K562 (cell line): ENCODE data around the gene RHOT1. TPM values are rescaled to one million over a fixed set of nuclear protein-coding genes. Genes with fewer than 3 reads are reported as not detected.

ENCODE experiments used
- CBX8 ChIP-seq: fragments of 200-600 bp; sonication (generic); IDR thresholded peaks from 2 replicates; pipeline ENCODE4 v1.6.1; 2012; ENCODE audit warnings: borderline replicate concordance, mixed run types, low read depth, mild to moderate bottlenecking, moderate library complexity, mixed read lengths, low read length, control low read depth, inconsistent platforms; ENCODE audit not compliant: poor library complexity, severe bottlenecking; ENCODE audit errors: extremely low read depth
- CCNT2 ChIP-seq: IDR thresholded peaks from 2 replicates; pipeline ENCODE4 v1.6.1; 2011; ENCODE audit warnings: borderline replicate concordance, low read depth, mild to moderate bottlenecking, moderate library complexity, mixed read lengths, low read length; ENCODE audit not compliant: insufficient read length; ENCODE audit errors: extremely low read depth
- CHD1 ChIP-seq: fragments of 200-600 bp; sonication (generic); IDR thresholded peaks from one replicate; pipeline ENCODE4 v1.6.1; 2012; ENCODE audit warnings: mild to moderate bottlenecking, moderate library complexity, low read length, inconsistent platforms
- FOS ChIP-seq: IDR thresholded peaks from 3 replicates; pipeline ENCODE4 v1.6.1; 2011; ENCODE audit not compliant: insufficient read length; ENCODE audit errors: extremely low read depth
- JUND ChIP-seq, 2 experiments: IDR thresholded peaks; 2 replicates in 1 of 2; 3 replicates in 1 of 2; pipeline ENCODE4 v1.6.1; 2011; ENCODE audit warnings: borderline replicate concordance in 2 of 2, low read depth in 2 of 2, low read length in 2 of 2, improper control_type of control experiment in 1 of 2, missing biosample characterization in 1 of 2, missing genetic modification characterization in 1 of 2, missing genetic modification reagents in 1 of 2
- KHSRP ChIP-seq: fragments of 450-650 bp; IDR thresholded peaks from 2 replicates; pipeline ENCODE4 v1.6.1; 2017
- KLF10 ChIP-seq: fragments of 250-450 bp; sonication (Bioruptor Pico); IDR thresholded peaks from 2 replicates; pipeline ENCODE4 v1.6.1; 2021; ENCODE audit warnings: matching md5 sums
- NONO ChIP-seq, 2 experiments: fragments of 200-400 bp in 1 of 2; fragments of 450-650 bp in 1 of 2; formaldehyde crosslinking in 1 of 2; IDR thresholded peaks; 2 replicates each; pipeline ENCODE4 v1.6.1; 2017; ENCODE audit warnings: low read depth in 2 of 2, mild to moderate bottlenecking in 2 of 2, moderate library complexity in 2 of 2, low read length in 1 of 2
- NR1H2 ChIP-seq: sonication (generic); formaldehyde crosslinking; IDR thresholded peaks from 2 replicates; pipeline ENCODE4 v1.4.0; 2020; ENCODE audit warnings: mild to moderate bottlenecking, missing genetic modification reagents
- SMARCE1 ChIP-seq: fragments of 450-650 bp; IDR thresholded peaks from 2 replicates; pipeline ENCODE4 v1.7.1; 2016; ENCODE audit warnings: mild to moderate bottlenecking
- SOX6 ChIP-seq: fragments of 450-650 bp; IDR thresholded peaks from 2 replicates; pipeline ENCODE4 v1.6.1; 2014; ENCODE audit warnings: mild to moderate bottlenecking
- USF1 ChIP-seq: sonication (generic); formaldehyde crosslinking; IDR thresholded peaks from 2 replicates; pipeline ENCODE4 v1.9.0; 2022; ENCODE audit warnings: mild to moderate bottlenecking, missing genetic modification reagents
- XRCC4 ChIP-seq: IDR thresholded peaks from one replicate; pipeline ENCODE4 v1.6.1; 2011; ENCODE audit not compliant: insufficient read depth, insufficient read length; ENCODE audit errors: extremely low read depth
- YY1 ChIP-seq, 3 experiments: IDR thresholded peaks; 2 replicates each; pipeline ENCODE4 v1.6.1; 2011; ENCODE audit warnings: low read length in 2 of 3, mild to moderate bottlenecking in 2 of 3, moderate library complexity in 2 of 3, borderline replicate concordance in 1 of 3, control low read depth in 1 of 3, low read depth in 1 of 3; ENCODE audit not compliant: insufficient read depth in 3 of 3, insufficient replicate concordance in 2 of 3, control insufficient read depth in 1 of 3, insufficient read length in 1 of 3; ENCODE audit errors: extremely low read depth in 1 of 3
- ZKSCAN1 ChIP-seq: fragments of 150-350 bp; IDR thresholded peaks from 2 replicates; pipeline ENCODE4 v1.6.1; 2016; ENCODE audit warnings: low read depth, low read length
- ZNF3 ChIP-seq: fragments of 250-450 bp; sonication (Bioruptor Pico); IDR thresholded peaks from 2 replicates; pipeline ENCODE4 v1.5.0; 2021; ENCODE audit warnings: mild to moderate bottlenecking, moderate library complexity
- ZNF696 ChIP-seq: fragments of 250-450 bp; sonication (Bioruptor Pico); conservative IDR thresholded peaks from 2 replicates; pipeline ENCODE4 v1.4.0; 2020; ENCODE audit warnings: mild to moderate bottlenecking, moderate library complexity
- polyA plus RNA-seq, 8 experiments: library from polyadenylated mRNA; depleted of rRNA in 4 of 8; stranded (reverse) in 5 of 8; unstranded in 3 of 8; fragments of >200 nt; fragmentation: Nextera tagmentation in 2 of 8; fragmentation: Illumina TruSeq in 1 of 8; extraction: Ambion mirVana in 2 of 8; extraction: Trizol in 1 of 8; gene quantifications; 2 replicates each; pipeline versions ENCODE4 v1.2.1 to v1.2.3, GENCODE V29; 2011 to 2014; ENCODE audit warnings: inconsistent platforms in 1 of 8, missing spikeins in 1 of 8
- total RNA-seq, 7 experiments: library from RNA; depleted of rRNA in 6 of 7; stranded (reverse); fragments of >200 nt in 6 of 7; fragmentation: Illumina TruSeq in 2 of 7; extraction: Trizol in 2 of 7; gene quantifications; 2 replicates each; pipeline versions ENCODE4 v1.2.1 to v1.2.3, GENCODE V29; 2011 to 2021; ENCODE audit warnings: low replicate concordance in 1 of 7
- TF ChIP-seq, protein P1 (sequence below): IDR thresholded peaks from 3 replicates; pipeline ENCODE4 v1.6.1; 2011; ENCODE audit warnings: borderline replicate concordance, mild to moderate bottlenecking; ENCODE audit not compliant: insufficient read length, insufficient read depth
- TF ChIP-seq, protein P2 (sequence below): fragments of 450-650 bp; IDR thresholded peaks from 2 replicates; pipeline ENCODE4 v1.6.1; 2017; ENCODE audit warnings: antibody characterized with exemption
- TF ChIP-seq, protein P3 (sequence below): fragments of 450-650 bp; IDR thresholded peaks from 2 replicates; pipeline ENCODE4 v1.6.1; 2014; ENCODE audit warnings: low read depth, mild to moderate bottlenecking, moderate library complexity, borderline replicate concordance

RHOT1 gene
- total and polyA plus RNA-seq, 9 of the 15 experiments (the other 6 are each of a cell fraction or from before 2014, with no cell fraction given), result 23.0 to 101 (median 32.2) TPM

- TF ChIP-seq, protein P1, sequence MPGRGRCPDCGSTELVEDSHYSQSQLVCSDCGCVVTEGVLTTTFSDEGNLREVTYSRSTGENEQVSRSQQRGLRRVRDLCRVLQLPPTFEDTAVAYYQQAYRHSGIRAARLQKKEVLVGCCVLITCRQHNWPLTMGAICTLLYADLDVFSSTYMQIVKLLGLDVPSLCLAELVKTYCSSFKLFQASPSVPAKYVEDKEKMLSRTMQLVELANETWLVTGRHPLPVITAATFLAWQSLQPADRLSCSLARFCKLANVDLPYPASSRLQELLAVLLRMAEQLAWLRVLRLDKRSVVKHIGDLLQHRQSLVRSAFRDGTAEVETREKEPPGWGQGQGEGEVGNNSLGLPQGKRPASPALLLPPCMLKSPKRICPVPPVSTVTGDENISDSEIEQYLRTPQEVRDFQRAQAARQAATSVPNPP, result no peak
- TF ChIP-seq JUND (IDR thresholded peaks at IDR 0.05; ENCODE audit: borderline replicate concordance, low read depth, low read length) (0 out of 2 replicates have a peak, but pooled peaks have one; percentile 3), JUND (tag; IDR thresholded peaks at IDR 0.05; ENCODE audit: borderline replicate concordance, low read depth, low read length) (0 out of 3 replicates have a peak, but pooled peaks have one; percentile 16), CBX8 (no peak), YY1 (IDR thresholded peaks at IDR 0.05; ENCODE audit: borderline replicate concordance in 1 of 3, control insufficient read depth in 1 of 3, extremely low read depth in 1 of 3, insufficient read depth in 3 of 3, insufficient read length in 1 of 3, insufficient replicate concordance in 2 of 3, low read depth in 1 of 3, low read length in 2 of 3) (peak in 1 of 3 experiments; percentile 22), ZNF3 (CRISPR knock-in tag) (no peak), KHSRP (no peak), CCNT2 (peak; percentile 43), SMARCE1 (peak; percentile 41; the same call in 1 of the 2 replicates), SOX6 (no peak), KLF10 (CRISPR knock-in tag) (no peak), NONO (IDR thresholded peaks at IDR 0.05; ENCODE audit: low read depth in 2 of 2, low read length in 1 of 2) (peak; percentile 53 to 57; a peak in 1 of 4 replicates), XRCC4 (no peak), ZKSCAN1 (no peak), USF1 (CRISPR knock-in tag) (no peak), FOS (no peak), CHD1 (no peak), ZNF696 (CRISPR knock-in tag) (no peak), NR1H2 (no peak)
- TF ChIP-seq, protein P2, sequence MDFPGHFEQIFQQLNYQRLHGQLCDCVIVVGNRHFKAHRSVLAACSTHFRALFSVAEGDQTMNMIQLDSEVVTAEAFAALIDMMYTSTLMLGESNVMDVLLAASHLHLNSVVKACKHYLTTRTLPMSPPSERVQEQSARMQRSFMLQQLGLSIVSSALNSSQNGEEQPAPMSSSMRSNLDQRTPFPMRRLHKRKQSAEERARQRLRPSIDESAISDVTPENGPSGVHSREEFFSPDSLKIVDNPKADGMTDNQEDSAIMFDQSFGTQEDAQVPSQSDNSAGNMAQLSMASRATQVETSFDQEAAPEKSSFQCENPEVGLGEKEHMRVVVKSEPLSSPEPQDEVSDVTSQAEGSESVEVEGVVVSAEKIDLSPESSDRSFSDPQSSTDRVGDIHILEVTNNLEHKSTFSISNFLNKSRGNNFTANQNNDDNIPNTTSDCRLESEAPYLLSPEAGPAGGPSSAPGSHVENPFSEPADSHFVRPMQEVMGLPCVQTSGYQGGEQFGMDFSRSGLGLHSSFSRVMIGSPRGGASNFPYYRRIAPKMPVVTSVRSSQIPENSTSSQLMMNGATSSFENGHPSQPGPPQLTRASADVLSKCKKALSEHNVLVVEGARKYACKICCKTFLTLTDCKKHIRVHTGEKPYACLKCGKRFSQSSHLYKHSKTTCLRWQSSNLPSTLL, result peak; percentile 66; the same call in 1 of the 2 replicates
- TF ChIP-seq, protein P3, sequence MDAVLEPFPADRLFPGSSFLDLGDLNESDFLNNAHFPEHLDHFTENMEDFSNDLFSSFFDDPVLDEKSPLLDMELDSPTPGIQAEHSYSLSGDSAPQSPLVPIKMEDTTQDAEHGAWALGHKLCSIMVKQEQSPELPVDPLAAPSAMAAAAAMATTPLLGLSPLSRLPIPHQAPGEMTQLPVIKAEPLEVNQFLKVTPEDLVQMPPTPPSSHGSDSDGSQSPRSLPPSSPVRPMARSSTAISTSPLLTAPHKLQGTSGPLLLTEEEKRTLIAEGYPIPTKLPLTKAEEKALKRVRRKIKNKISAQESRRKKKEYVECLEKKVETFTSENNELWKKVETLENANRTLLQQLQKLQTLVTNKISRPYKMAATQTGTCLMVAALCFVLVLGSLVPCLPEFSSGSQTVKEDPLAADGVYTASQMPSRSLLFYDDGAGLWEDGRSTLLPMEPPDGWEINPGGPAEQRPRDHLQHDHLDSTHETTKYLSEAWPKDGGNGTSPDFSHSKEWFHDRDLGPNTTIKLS, result no peak
Observed at GRCh38 chr17:32142038-32142856, at the start of gene RHOT1 (continued).
